Measurements from ENCODE around the gene TOX2. TPM values are rescaled to one million over a fixed set of nuclear protein-coding genes. Genes with fewer than 3 reads are reported as not detected.

The TOX2 gene
- total RNA-seq, 1 donor from 2014 or later = 0.16 TPM

DNA sequence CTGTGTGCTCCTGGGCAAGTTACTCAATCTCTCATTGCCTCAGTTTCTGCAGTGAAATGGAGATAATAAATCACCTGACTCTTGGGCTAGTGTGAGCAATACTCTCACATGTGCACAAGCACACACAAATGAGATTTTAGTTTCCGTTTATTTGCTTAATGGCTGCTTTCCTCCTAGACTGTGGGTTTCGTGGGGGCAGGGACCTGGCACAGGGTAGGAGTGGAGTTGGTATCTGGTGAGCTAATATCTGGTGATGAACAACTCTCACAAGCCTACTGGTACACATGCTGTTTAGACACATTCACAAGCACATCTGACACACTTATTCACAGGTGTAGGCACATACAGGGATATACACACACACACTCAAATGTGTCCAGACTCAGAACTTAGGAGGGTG is 73.8 kb downstream of the TOX2 start:
- Mint-ChIP-seq H3K9me3 (ENCODE audit: unreplicated experiment) (peaks cover 4% of the 10 kb centered on the region), H3K4me3 (ENCODE audit: unreplicated experiment) (no peak overlapping the region), H3K36me3 (ENCODE audit: low read depth, unreplicated experiment) (no peaks in the 10 kb centered on the region), H3K4me1 (ENCODE audit: low read depth, unreplicated experiment) (no peaks in the 10 kb centered on the region), H3K27me3 (ENCODE audit: low read depth, unreplicated experiment) (peaks cover 16% of the 10 kb centered on the region), H3K27ac (ENCODE audit: unreplicated experiment) (no peak overlapping the region)
- H3K27ac ChIP-seq (ENCODE audit: low read depth, low read length) = no peak overlapping the region
- H3K79me2 ChIP-seq (ENCODE audit: insufficient read depth, low read length) = no peaks in the 10 kb centered on the region
- no peaks in the 10 kb centered on the region for H4K20me1 ChIP-seq (ENCODE audit: insufficient read depth, low read length)
- no peaks in the 10 kb centered on the region for H3K4me1 ChIP-seq (ENCODE audit: insufficient read depth, low read length)
- FAIRE-seq = no peak
- H3K27me3 ChIP-seq (ENCODE audit: insufficient read depth, low read length) = no peaks in the 10 kb centered on the region
- no peak overlapping the region for H3K4me2 ChIP-seq (ENCODE audit: low read length)
- peak; percentile 27 for DNase-seq (ENCODE audit: low read depth)
- no peak for TF ChIP-seq CTCF (IDR thresholded peaks at IDR 0.05; ENCODE audit: insufficient read depth, low read depth, low read length)
- no peak for TF ChIP-seq EZH2 (IDR thresholded peaks at IDR 0.05; ENCODE audit: insufficient read depth, low read length)
- H3K9me3 ChIP-seq (ENCODE audit: insufficient read depth, low read depth, low read length) = no peaks in the 10 kb centered on the region
- H3K36me3 ChIP-seq (ENCODE audit: insufficient read depth, low read length) = no peaks in the 10 kb centered on the region
- no peak overlapping the region for H3K9ac ChIP-seq (ENCODE audit: low read length)
- H3K4me3 ChIP-seq (ENCODE audit: insufficient read depth, low read depth, low read length) = no peak overlapping the region
- H2AFZ ChIP-seq (ENCODE audit: low read depth, low read length) = no peak overlapping the region

DNA sequence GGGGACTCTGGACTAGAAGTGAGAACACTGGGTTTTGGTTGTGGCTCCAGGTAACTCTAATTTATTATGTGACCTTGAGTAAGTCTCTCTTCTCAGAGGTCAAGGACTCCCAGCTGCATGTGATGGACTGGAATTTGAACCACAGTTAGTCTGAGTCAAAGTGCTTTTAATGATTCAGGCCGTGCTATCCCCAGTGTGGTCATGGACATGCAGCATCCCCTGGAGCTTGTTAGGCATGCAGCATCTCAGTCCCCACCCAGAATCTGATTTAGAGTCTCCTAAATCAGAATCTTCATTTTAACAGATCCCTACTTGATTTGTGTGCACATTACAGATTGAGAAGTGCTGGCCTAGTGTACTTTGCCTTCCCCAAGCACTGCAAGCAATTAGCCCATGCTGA is 74.2 kb downstream of the TOX2 start:
- Mint-ChIP-seq H3K4me3 (ENCODE audit: unreplicated experiment) (no peak overlapping the region), H3K4me1 (ENCODE audit: low read depth, unreplicated experiment) (no peaks in the 10 kb centered on the region), H3K27me3 (ENCODE audit: low read depth, unreplicated experiment) (peaks cover 16% of the 10 kb centered on the region), H3K9me3 (ENCODE audit: unreplicated experiment) (peaks cover 4% of the 10 kb centered on the region), H3K36me3 (ENCODE audit: low read depth, unreplicated experiment) (no peaks in the 10 kb centered on the region), H3K27ac (ENCODE audit: unreplicated experiment) (no peak overlapping the region)
- H2AFZ ChIP-seq (ENCODE audit: low read depth, low read length) = no peak overlapping the region
- no peaks in the 10 kb centered on the region for H3K9me3 ChIP-seq (ENCODE audit: insufficient read depth, low read depth, low read length)
- no peak overlapping the region for H3K9ac ChIP-seq (ENCODE audit: low read length)
- H3K27ac ChIP-seq (ENCODE audit: low read depth, low read length) = no peak overlapping the region
- no peaks in the 10 kb centered on the region for H4K20me1 ChIP-seq (ENCODE audit: insufficient read depth, low read length)
- H3K4me1 ChIP-seq (ENCODE audit: insufficient read depth, low read length) = no peaks in the 10 kb centered on the region
- no peak overlapping the region for H3K4me2 ChIP-seq (ENCODE audit: low read length)
- H3K27me3 ChIP-seq (ENCODE audit: insufficient read depth, low read length) = no peaks in the 10 kb centered on the region
- H3K79me2 ChIP-seq (ENCODE audit: insufficient read depth, low read length) = no peaks in the 10 kb centered on the region
- TF ChIP-seq CTCF (IDR thresholded peaks at IDR 0.05; ENCODE audit: insufficient read depth, low read depth, low read length) (no peak), EZH2 (IDR thresholded peaks at IDR 0.05; ENCODE audit: insufficient read depth, low read length) (no peak)
- no peak overlapping the region for H3K4me3 ChIP-seq (ENCODE audit: insufficient read depth, low read depth, low read length)
- FAIRE-seq (no peak), DNase-seq (ENCODE audit: low read depth) (peak; percentile 44)
- no peaks in the 10 kb centered on the region for H3K36me3 ChIP-seq (ENCODE audit: insufficient read depth, low read length)

DNA sequence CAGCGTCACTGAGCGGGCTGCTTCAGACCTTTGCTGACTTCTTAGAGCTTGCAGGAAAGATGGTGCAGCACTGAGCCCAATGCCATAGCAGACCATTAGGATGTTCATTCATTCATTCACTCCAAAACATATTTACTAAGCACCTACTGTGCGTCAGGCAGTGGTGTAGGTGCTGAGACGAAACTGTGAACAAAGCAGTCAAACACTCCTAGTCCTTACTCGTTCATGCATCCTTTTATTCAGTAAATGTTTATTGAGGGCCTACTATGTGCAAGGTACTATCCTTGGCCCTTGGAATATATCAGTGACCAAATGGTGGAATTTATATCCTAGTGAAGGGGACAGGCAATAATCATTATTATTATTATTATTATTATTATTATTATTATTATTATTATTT is 76.6 kb downstream of the TOX2 start:
- TF ChIP-seq CTCF (IDR thresholded peaks at IDR 0.05; ENCODE audit: insufficient read depth, low read depth, low read length) (no peak), EZH2 (IDR thresholded peaks at IDR 0.05; ENCODE audit: insufficient read depth, low read length) (no peak)

More for the DNA sequence above, 76.6 kb downstream of the TOX2 start:
- FAIRE-seq (no peak), DNase-seq (ENCODE audit: low read depth) (no peak)
- Histone ChIP-seq H3K27me3 (ENCODE audit: insufficient read depth, low read length) (no peaks in the 10 kb centered on the region), H3K9me3 (ENCODE audit: insufficient read depth, low read depth, low read length) (no peaks in the 10 kb centered on the region), H4K20me1 (ENCODE audit: insufficient read depth, low read length) (no peaks in the 10 kb centered on the region), H3K27ac (ENCODE audit: low read depth, low read length) (no peak overlapping the region), H3K4me2 (ENCODE audit: low read length) (no peak overlapping the region), H3K36me3 (ENCODE audit: insufficient read depth, low read length) (no peaks in the 10 kb centered on the region), H3K9ac (ENCODE audit: low read length) (no peak overlapping the region), H3K4me3 (ENCODE audit: insufficient read depth, low read depth, low read length) (no peak overlapping the region), H3K4me1 (ENCODE audit: insufficient read depth, low read length) (peaks cover 5% of the 10 kb centered on the region), H2AFZ (ENCODE audit: low read depth, low read length) (no peak overlapping the region), H3K79me2 (ENCODE audit: insufficient read depth, low read length) (no peaks in the 10 kb centered on the region)
- H3K4me1 Mint-ChIP-seq (ENCODE audit: low read depth, unreplicated experiment) = no peaks in the 10 kb centered on the region
- H3K27me3 Mint-ChIP-seq (ENCODE audit: low read depth, unreplicated experiment) = peaks cover 6% of the 10 kb centered on the region
- H3K9me3 Mint-ChIP-seq (ENCODE audit: unreplicated experiment) = peaks cover 4% of the 10 kb centered on the region
- H3K4me3 Mint-ChIP-seq (ENCODE audit: unreplicated experiment) = no peak overlapping the region
- no peaks in the 10 kb centered on the region for H3K36me3 Mint-ChIP-seq (ENCODE audit: low read depth, unreplicated experiment)
- H3K27ac Mint-ChIP-seq (ENCODE audit: unreplicated experiment) = no peak overlapping the region
